PFSK-1 (cell line): ENCODE measurements around the gene RBM34.

Source experiments
- FOXP2 ChIP-seq: optimal IDR thresholded peaks from 2 replicates; pipeline ENCODE3; 2011; ENCODE audit warnings: borderline replicate concordance, control low read depth, inconsistent platforms; ENCODE audit not compliant: insufficient read depth; ENCODE audit errors: extremely low read length, extremely low read depth
- POLR2AphosphoS5 ChIP-seq: IDR thresholded peaks from 2 replicates; pipeline ENCODE4 v1.6.1; 2012; ENCODE audit warnings: low read depth, mild to moderate bottlenecking, control low read depth, low read length, moderate library complexity
- SIN3A ChIP-seq: IDR thresholded peaks from 2 replicates; pipeline ENCODE4 v1.6.1; 2012; ENCODE audit warnings: mild to moderate bottlenecking, low read length, moderate library complexity, borderline replicate concordance; ENCODE audit not compliant: insufficient read depth
- TAF1 ChIP-seq: IDR thresholded peaks from 2 replicates; pipeline ENCODE4 v1.6.1; 2012; ENCODE audit warnings: low read length, control low read depth, borderline replicate concordance; ENCODE audit not compliant: insufficient read depth
- TF ChIP-seq, protein P1 (sequence below), 2 experiments: IDR thresholded peaks; 2 replicates each; pipeline versions ENCODE4 v1.6.1 to v1.8.0; 2011 to 2012; ENCODE audit warnings: low read depth in 2 of 2, low read length in 2 of 2, control low read depth in 1 of 2, inconsistent platforms in 1 of 2, mild to moderate bottlenecking in 1 of 2, moderate library complexity in 1 of 2; ENCODE audit not compliant: insufficient read depth in 1 of 2

DNA sequence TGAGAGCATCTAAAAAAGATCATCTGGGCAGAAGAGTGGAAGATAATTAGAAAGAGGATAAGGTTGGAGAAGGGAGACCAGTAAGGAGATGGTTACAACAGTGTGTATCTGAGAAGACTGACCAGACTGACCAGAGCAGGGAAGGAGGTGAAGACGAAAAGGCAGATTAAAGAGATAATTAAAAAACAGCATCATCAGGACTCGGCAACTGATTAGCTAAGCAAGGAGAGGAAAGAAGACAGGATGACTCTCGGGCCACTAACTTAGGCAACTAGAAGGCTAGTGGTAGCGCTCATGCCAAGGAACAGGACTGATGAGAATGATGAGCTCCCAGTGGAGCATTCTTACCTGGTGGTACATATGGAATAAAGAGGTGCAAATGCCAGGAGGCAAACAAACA lies 3.9 kb downstream of the RBM34 start:
- TF ChIP-seq, protein P1, sequence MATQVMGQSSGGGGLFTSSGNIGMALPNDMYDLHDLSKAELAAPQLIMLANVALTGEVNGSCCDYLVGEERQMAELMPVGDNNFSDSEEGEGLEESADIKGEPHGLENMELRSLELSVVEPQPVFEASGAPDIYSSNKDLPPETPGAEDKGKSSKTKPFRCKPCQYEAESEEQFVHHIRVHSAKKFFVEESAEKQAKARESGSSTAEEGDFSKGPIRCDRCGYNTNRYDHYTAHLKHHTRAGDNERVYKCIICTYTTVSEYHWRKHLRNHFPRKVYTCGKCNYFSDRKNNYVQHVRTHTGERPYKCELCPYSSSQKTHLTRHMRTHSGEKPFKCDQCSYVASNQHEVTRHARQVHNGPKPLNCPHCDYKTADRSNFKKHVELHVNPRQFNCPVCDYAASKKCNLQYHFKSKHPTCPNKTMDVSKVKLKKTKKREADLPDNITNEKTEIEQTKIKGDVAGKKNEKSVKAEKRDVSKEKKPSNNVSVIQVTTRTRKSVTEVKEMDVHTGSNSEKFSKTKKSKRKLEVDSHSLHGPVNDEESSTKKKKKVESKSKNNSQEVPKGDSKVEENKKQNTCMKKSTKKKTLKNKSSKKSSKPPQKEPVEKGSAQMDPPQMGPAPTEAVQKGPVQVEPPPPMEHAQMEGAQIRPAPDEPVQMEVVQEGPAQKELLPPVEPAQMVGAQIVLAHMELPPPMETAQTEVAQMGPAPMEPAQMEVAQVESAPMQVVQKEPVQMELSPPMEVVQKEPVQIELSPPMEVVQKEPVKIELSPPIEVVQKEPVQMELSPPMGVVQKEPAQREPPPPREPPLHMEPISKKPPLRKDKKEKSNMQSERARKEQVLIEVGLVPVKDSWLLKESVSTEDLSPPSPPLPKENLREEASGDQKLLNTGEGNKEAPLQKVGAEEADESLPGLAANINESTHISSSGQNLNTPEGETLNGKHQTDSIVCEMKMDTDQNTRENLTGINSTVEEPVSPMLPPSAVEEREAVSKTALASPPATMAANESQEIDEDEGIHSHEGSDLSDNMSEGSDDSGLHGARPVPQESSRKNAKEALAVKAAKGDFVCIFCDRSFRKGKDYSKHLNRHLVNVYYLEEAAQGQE (IDR thresholded peaks at IDR 0.05; ENCODE audit: insufficient read depth in 1 of 2, low read depth in 2 of 2, low read length in 2 of 2): no peak
- TF ChIP-seq POLR2AphosphoS5 (no peak), TAF1 (no peak), SIN3A (no peak), FOXP2 (no peak)
